ENCODE results near the gene CDC6.

CDC6 gene

DNA sequence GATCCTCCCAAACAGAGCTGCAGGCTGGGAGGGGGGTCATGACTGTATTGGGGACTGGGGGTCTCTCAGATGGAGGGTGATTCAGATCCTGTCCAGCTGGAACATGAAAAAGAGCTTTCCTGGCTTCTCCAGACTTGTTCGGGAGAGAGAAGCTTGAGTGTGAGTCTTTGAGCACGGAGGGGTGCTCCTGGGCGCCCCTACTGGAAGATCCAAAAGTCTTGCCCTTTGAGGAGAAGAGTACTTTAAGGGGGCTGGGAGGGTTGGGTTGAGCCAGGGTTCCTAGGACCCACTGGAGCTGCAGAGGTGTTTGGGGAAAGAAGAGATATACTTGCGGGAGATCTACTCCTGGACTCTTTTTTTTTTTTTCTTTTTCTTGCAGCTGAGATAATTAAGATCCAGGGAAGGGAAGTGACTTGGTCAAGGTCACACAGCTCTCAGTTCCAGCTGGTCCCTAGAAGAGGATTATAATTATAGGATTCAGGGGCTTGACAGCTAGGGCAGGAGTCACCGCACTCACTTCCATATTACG, 29.7 kb downstream of the CDC6 start:
- TF ChIP-seq TAF1 (IDR thresholded peaks at IDR 0.05; ENCODE audit: borderline replicate concordance, insufficient read depth, low read length): no peak
- 0 out of 2 replicates have a peak, but pooled peaks have one; percentile 5 for TF ChIP-seq POLR2AphosphoS5 (IDR thresholded peaks at IDR 0.05; ENCODE audit: low read depth, low read length)

DNA sequence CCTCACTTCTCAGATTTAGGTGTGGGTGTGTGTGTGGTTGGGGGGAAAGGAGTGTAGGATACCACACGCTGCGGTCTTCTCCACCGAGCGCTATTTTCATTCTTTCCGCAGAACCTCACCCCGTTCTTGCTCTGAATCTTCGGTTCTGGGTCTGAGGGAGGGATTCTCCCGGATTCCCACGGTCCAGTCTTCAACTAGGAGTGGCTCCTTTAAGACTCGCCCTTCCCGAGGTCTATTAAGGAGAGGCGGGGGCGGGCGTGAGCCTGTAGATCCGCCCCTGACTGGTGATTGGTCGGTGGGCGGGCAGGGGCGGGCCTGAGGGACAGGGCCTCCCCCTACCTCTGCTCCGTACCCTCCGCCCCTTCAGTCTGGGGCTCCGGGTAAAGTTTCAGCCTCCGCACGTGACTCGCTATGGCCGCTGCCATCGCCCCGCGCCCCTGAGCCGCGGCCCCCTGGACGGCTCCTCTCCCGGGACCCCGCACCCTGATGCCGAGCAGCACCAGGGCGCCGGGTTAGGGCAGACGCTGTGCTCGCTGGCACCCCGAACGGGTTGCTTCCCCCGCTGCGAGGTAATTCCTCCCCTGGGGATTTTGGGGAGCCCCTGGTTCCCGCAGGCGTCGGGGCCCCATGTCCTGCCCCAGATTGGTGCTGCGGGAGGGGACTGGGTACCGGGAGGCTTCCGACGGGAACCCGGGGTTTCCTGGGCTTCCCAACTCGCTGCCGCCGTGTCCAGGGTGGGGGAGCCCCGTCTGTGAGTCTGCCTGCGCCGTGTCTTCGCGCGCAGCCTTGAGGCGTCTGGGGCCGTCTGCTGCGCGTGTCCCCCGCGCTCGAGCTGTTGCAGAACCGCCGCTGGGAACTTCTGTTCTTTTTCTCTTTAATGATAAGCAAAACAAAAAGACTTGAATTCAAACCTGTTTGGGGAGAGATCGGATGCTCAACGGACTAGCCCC, 30.5 kb downstream of the CDC6 start:
- TF ChIP-seq TAF1 (IDR thresholded peaks at IDR 0.05; ENCODE audit: borderline replicate concordance, insufficient read depth, low read length) (peak; percentile 63; the same call in 1 of the 2 replicates), SIN3A (IDR thresholded peaks at IDR 0.05; ENCODE audit: borderline replicate concordance, insufficient read depth, low read length) (no peak), FOXP2 (optimal IDR thresholded peaks at IDR 0.05; ENCODE audit: borderline replicate concordance, extremely low read depth, extremely low read length, insufficient read depth) (peak; percentile 40), POLR2AphosphoS5 (IDR thresholded peaks at IDR 0.05; ENCODE audit: low read depth, low read length) (peak; percentile 55)
- TF ChIP-seq, protein P1, sequence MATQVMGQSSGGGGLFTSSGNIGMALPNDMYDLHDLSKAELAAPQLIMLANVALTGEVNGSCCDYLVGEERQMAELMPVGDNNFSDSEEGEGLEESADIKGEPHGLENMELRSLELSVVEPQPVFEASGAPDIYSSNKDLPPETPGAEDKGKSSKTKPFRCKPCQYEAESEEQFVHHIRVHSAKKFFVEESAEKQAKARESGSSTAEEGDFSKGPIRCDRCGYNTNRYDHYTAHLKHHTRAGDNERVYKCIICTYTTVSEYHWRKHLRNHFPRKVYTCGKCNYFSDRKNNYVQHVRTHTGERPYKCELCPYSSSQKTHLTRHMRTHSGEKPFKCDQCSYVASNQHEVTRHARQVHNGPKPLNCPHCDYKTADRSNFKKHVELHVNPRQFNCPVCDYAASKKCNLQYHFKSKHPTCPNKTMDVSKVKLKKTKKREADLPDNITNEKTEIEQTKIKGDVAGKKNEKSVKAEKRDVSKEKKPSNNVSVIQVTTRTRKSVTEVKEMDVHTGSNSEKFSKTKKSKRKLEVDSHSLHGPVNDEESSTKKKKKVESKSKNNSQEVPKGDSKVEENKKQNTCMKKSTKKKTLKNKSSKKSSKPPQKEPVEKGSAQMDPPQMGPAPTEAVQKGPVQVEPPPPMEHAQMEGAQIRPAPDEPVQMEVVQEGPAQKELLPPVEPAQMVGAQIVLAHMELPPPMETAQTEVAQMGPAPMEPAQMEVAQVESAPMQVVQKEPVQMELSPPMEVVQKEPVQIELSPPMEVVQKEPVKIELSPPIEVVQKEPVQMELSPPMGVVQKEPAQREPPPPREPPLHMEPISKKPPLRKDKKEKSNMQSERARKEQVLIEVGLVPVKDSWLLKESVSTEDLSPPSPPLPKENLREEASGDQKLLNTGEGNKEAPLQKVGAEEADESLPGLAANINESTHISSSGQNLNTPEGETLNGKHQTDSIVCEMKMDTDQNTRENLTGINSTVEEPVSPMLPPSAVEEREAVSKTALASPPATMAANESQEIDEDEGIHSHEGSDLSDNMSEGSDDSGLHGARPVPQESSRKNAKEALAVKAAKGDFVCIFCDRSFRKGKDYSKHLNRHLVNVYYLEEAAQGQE (IDR thresholded peaks at IDR 0.05; ENCODE audit: insufficient read depth in 1 of 2, low read depth in 2 of 2, low read length in 2 of 2): no peak

DNA sequence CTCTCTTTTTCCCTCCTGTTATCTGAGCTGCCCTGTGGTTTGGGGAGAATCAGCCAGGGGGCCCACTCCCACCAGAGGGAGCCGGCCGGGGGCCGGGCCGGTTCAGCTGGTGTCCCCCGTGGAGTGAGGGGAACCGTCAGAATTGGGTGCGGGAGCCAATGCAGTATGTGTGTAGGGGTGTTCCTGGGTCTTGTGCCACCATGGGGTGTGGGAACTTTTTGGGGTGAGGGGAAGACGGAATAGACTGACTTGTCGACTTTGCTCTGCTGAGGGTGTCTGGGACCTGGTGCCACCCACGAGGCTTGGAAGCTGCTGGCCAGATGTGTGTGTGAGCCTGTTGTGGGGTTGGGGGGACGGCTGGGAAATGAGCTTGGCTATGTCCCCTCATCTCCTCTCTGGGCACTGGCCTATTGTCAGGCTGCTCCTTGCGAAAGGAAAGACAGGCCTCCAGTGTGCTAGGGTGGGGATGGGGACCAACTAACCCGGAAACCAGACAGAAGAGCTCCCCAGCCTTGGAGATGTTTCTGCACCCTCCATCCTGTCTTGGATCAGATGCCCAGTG, 31.2 kb downstream of the CDC6 start:
- TF ChIP-seq FOXP2 (optimal IDR thresholded peaks at IDR 0.05; ENCODE audit: borderline replicate concordance, extremely low read depth, extremely low read length, insufficient read depth) (no peak), TAF1 (IDR thresholded peaks at IDR 0.05; ENCODE audit: borderline replicate concordance, insufficient read depth, low read length) (no peak), POLR2AphosphoS5 (IDR thresholded peaks at IDR 0.05; ENCODE audit: low read depth, low read length) (no peak), SIN3A (IDR thresholded peaks at IDR 0.05; ENCODE audit: borderline replicate concordance, insufficient read depth, low read length) (no peak)
- TF ChIP-seq, protein P1 (IDR thresholded peaks at IDR 0.05; ENCODE audit: insufficient read depth in 1 of 2, low read depth in 2 of 2, low read length in 2 of 2): no peak

DNA sequence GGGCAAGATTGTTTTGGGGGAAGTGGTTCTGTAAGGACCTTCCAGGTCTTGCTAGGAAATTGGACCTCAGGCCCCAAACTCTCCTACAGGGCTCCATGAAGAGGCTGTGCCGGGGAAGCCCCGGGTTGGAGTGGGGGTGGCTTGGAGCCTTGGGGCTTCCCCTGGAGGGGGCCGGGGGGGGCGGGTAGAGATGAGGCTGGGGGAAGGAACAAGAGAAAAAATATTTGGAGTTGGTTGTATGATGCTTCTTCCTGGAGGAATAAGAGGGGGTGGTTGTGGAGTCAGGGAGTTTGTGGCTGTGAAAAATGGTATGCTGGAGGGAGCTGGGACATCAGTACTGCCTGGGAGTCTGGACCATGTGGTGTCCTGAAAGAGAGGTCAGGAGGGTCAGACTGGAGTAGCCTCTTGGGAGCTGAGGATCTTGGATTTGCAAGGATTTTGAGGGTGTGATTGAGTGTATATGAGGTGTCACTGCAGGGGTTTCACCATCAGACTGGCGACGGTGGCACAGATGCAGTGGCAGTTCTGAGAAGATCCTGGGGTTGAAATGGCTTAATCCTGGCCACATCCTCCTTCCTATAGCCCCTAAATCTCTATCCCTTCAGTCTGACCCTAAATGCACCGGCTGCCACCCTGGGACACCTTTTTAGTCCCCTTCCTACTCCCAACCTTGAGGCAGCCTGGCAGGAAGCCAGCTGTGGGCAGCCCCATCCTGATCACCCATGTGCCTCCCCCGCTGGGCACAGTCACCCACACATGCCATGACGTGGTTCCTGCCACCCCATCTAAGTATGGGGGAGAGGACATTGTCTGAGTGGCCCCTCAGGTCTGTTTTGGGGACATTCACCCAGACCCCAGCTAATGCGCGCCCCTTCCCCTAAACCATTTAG, 32.2 kb downstream of the CDC6 start:
- TF ChIP-seq SIN3A (IDR thresholded peaks at IDR 0.05; ENCODE audit: borderline replicate concordance, insufficient read depth, low read length) (no peak), POLR2AphosphoS5 (IDR thresholded peaks at IDR 0.05; ENCODE audit: low read depth, low read length) (no peak), FOXP2 (optimal IDR thresholded peaks at IDR 0.05; ENCODE audit: borderline replicate concordance, extremely low read depth, extremely low read length, insufficient read depth) (no peak), TAF1 (IDR thresholded peaks at IDR 0.05; ENCODE audit: borderline replicate concordance, insufficient read depth, low read length) (no peak)
- TF ChIP-seq, protein P1 (IDR thresholded peaks at IDR 0.05; ENCODE audit: insufficient read depth in 1 of 2, low read depth in 2 of 2, low read length in 2 of 2): no peak

Data from PFSK-1 (cell line).